SK-N-SH (cell line): ENCODE results near the gene CEACAM8. TPM values are rescaled to one million over a fixed set of nuclear protein-coding genes. Genes with fewer than 3 reads are reported as not detected.
"Not testable (repeated sequence)": the region's sequence is repeated elsewhere in the genome, so short reads cannot be mapped to it uniquely, and the experiment has no call there.

Experiments used
- CTCF ChIA-PET: fragments of 300-600, 350-600 bp; formaldehyde crosslinking; extraction: SDS; loops from one replicate; lab custom pipeline; 2021; lab: Yijun Ruan, JAX
- POLR2A ChIA-PET: fragments of 350-600 bp; sonication (Branson Sonifier 250); formaldehyde crosslinking; extraction: SDS; loops from one replicate; lab custom pipeline; 2020; ENCODE audit warnings: antibody characterized with exemption, inconsistent platforms; lab: Yijun Ruan, JAX
- DNase-seq: peaks from one replicate; pipeline ENCODE4 v3.0.0; 2012
- H2AFZ ChIP-seq: fragments of 200-600 bp; sonication (generic); 2 replicates; pipeline ENCODE4 v1.8.1; 2016; ENCODE audit warnings: antibody characterized with exemption, mild to moderate bottlenecking, low read depth
- H3F3A ChIP-seq: fragments of 200-600 bp; sonication (generic); replicated peaks from 2 replicates; pipeline ENCODE3; 2016; ENCODE audit warnings: antibody characterized with exemption, mild to moderate bottlenecking; ENCODE audit not compliant: insufficient read depth
- H3K27ac ChIP-seq, 2 experiments: fragments of 200-500 bp in 1 of 2; fragments of 200-600 bp in 1 of 2; sonication (Bioruptor generic) in 1 of 2; sonication (generic), shearing (Covaris generic) in 1 of 2; 2 replicates each; pipeline versions ENCODE4 v1.5.1 to v1.6.1; 2014 to 2016; ENCODE audit warnings: low read depth in 2 of 2, inconsistent platforms in 1 of 2, low read length in 1 of 2, mild to moderate bottlenecking in 1 of 2, mixed read lengths in 1 of 2
- H3K27me3 ChIP-seq: fragments of 200-600 bp; sonication (generic), shearing (Covaris generic); 2 replicates; pipeline ENCODE4 v1.6.1; 2016; ENCODE audit warnings: mixed run types; ENCODE audit not compliant: insufficient read depth
- H3K36me3 ChIP-seq, 2 experiments: fragments of 200-500 bp in 1 of 2; fragments of 200-600 bp in 1 of 2; sonication (Bioruptor generic) in 1 of 2; sonication (generic) in 1 of 2; replicated peaks in 1 of 2; 2 replicates each; pipeline versions ENCODE3 to v1.5.1; 2014 to 2016; ENCODE audit warnings: low read length in 1 of 2, mild to moderate bottlenecking in 1 of 2; ENCODE audit not compliant: insufficient read depth in 2 of 2, control insufficient read depth in 1 of 2
- H3K4me1 ChIP-seq, 2 experiments: fragments of 200-500 bp in 1 of 2; fragments of 200-600 bp in 1 of 2; sonication (Bioruptor generic) in 1 of 2; sonication (generic), shearing (Covaris generic) in 1 of 2; 2 replicates each; pipeline versions ENCODE4 v1.5.1 to v1.6.1; 2014 to 2016; ENCODE audit warnings: low read depth in 1 of 2, low read length in 1 of 2, mixed run types in 1 of 2; ENCODE audit not compliant: insufficient read depth in 2 of 2, control insufficient read depth in 1 of 2
- H3K4me2 ChIP-seq: fragments of 200-600 bp; sonication (generic), shearing (Covaris generic); 2 replicates; pipeline ENCODE4 v1.6.1; 2017; ENCODE audit warnings: mixed run types
- H3K4me3 ChIP-seq, 2 experiments: fragments of 200-500 bp in 1 of 2; fragments of 200-600 bp in 1 of 2; sonication (Bioruptor generic) in 1 of 2; sonication (generic), shearing (Covaris generic) in 1 of 2; 2 replicates each; pipeline versions ENCODE4 v1.5.1 to v1.8.1; 2014 to 2016; ENCODE audit warnings: low read depth in 2 of 2, inconsistent platforms in 1 of 2, low read length in 1 of 2, mild to moderate bottlenecking in 1 of 2, mixed read lengths in 1 of 2, moderate library complexity in 1 of 2
- H3K79me2 ChIP-seq: fragments of 200-600 bp; sonication (generic); 2 replicates; pipeline ENCODE4 v1.8.1; 2017; ENCODE audit warnings: mild to moderate bottlenecking; ENCODE audit not compliant: insufficient read depth
- H3K9ac ChIP-seq: fragments of 200-600 bp; sonication (generic); 2 replicates; pipeline ENCODE4 v1.6.1; 2017; ENCODE audit warnings: mixed run types
- H3K9me2 ChIP-seq: fragments of 200-600 bp; sonication (generic); 2 replicates; pipeline ENCODE4 v1.6.1; 2017; ENCODE audit warnings: mixed run types
- H3K9me3 ChIP-seq: fragments of 200-600 bp; sonication (generic); 2 replicates; pipeline ENCODE4 v1.6.1; 2017; ENCODE audit warnings: mixed run types, mild to moderate bottlenecking, moderate library complexity
- H4K20me1 ChIP-seq: fragments of 200-600 bp; sonication (generic); 2 replicates; pipeline ENCODE4 v1.6.1; 2017; ENCODE audit warnings: mild to moderate bottlenecking, mixed run types; ENCODE audit not compliant: insufficient read depth
- ELF1 ChIP-seq: IDR thresholded peaks from 2 replicates; pipeline ENCODE4 v1.4.0; 2012
- JUND ChIP-seq: IDR thresholded peaks from 2 replicates; pipeline ENCODE4 v1.4.0; 2012
- NRF1 ChIP-seq: IDR thresholded peaks from 2 replicates; pipeline ENCODE4 v1.6.1; 2012; ENCODE audit warnings: low read depth, mild to moderate bottlenecking, low read length
- TCF12 ChIP-seq: IDR thresholded peaks from 2 replicates; pipeline ENCODE4 v1.4.0; 2012
- WGBS: methylation state at CpG from one replicate; pipeline ENCODE4 v1.1.6; 2017; ENCODE audit warnings: low lambda C conversion rate; 5-methylcytosine and 5-hydroxymethylcytosine counted together
- polyA plus RNA-seq, 3 experiments: library from polyadenylated mRNA; depleted of rRNA; stranded (reverse); fragments of >200 nt; gene quantifications; 2 replicates each; pipeline ENCODE4 v1.2.3, GENCODE V29; 2012
- TF ChIP-seq, protein P1 (sequence below): fragments of 150-350 bp; IDR thresholded peaks from 2 replicates; pipeline ENCODE4 v1.6.1; 2016; ENCODE audit warnings: mild to moderate bottlenecking, low read depth, low read length
- TF ChIP-seq, protein P2 (sequence below): fragments of 200-600 bp; sonication (generic); IDR thresholded peaks from 2 replicates; pipeline ENCODE4 v1.6.1; 2017; ENCODE audit warnings: antibody characterized with exemption, mild to moderate bottlenecking, moderate library complexity
- TF ChIP-seq, protein P3 (sequence below): IDR thresholded peaks from 2 replicates; pipeline ENCODE4 v1.6.1; 2012; ENCODE audit warnings: mild to moderate bottlenecking, low read depth, low read length, moderate library complexity

Gene CEACAM8
- polyA plus RNA-seq (2012; rRNA removed), result not detected in 2 replicates
- not detected in 2 replicates for polyA plus RNA-seq (2012; cell fraction: cytosol; rRNA removed)
- not detected in 2 replicates for polyA plus RNA-seq (2012; cell fraction: nucleus; rRNA removed)

DNA sequence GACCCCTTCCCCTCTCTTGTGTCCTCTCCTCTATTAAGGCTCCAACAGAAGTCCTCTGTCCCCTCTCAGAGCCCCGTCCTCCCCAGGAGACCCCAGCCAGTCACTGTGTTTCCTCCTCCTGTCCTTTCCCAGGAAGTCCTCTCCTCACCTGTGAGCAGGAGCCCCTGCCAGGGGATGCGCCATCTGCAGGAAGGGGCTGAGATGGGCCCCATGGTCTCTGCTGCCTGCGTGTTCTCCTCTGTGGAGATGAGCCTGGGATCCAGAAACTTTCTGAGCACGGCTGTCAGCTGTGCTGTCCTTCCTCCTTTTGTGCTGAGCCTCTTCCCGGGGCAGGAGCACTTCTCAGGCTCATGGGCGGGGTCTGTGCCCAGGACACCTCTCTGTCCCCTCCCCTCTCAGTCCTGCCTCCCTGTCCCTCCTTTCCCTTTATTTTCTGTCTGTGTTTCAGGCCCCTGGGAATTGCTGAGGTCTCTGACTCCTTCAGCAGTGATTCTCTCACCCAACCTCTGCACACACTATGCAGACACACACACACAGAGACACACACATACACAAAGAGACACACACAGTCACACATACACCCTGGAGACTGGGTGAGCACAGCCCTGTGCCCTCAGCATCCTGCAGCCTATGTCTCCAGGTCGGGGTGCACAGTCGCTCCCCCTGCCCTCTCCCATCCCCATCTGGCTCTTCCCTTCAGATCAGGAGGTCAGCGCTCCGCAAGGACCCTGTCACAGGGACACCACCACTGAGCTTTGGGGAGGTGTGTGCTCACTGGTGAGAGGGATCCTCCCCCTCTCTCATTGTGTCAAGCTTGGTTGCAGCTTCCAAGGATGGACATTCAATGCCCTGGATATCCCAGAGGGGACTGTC is at the start of gene CEACAM8:
Gene CEACAM8, minus strand, starts transcription at position 308 of the 873 bp plus-strand sequence. Its CDS starts 96 bp downstream, at position 212.
- WGBS, result 22% methylated on average over 9 of the region's 10 CpGs
- Histone ChIP-seq H3K9me3 (no peaks in the 10 kb centered on the region), H3K27ac (no peak within 1 kb of the TSS), H3K4me2 (no peak within 1 kb of the TSS), H3K4me1 (no peaks in the 10 kb centered on the region), H3K9ac (no peak within 1 kb of the TSS), H3K36me3 (no peaks in the 10 kb centered on the region), H4K20me1 (no peaks in the 10 kb centered on the region), H3K79me2 (no peaks in the 10 kb centered on the region), H3F3A (no peaks in the 10 kb centered on the region), H2AFZ (no peak within 1 kb of the TSS), H3K4me3 (no peak within 1 kb of the TSS), H3K27me3 (peaks cover 26% of the 10 kb centered on the region; the same call in 1 of the 2 replicates), H3K9me2 (no peaks in the 10 kb centered on the region)
- CTCF ChIA-PET, result interaction anchor here (0.9 to 3.4 kb wide), 5 partner anchors 12 to 144 kb away, joined by 3 to 23 read pairs (median 19); no protein-coding TSS in a partner anchor
- POLR2A ChIA-PET, result no interaction called here
- TF ChIP-seq JUND, result no peak
- no peak for TF ChIP-seq TCF12
- TF ChIP-seq, protein P1, sequence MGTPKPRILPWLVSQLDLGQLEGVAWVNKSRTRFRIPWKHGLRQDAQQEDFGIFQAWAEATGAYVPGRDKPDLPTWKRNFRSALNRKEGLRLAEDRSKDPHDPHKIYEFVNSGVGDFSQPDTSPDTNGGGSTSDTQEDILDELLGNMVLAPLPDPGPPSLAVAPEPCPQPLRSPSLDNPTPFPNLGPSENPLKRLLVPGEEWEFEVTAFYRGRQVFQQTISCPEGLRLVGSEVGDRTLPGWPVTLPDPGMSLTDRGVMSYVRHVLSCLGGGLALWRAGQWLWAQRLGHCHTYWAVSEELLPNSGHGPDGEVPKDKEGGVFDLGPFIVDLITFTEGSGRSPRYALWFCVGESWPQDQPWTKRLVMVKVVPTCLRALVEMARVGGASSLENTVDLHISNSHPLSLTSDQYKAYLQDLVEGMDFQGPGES, result no peak
- TF ChIP-seq, protein P2, sequence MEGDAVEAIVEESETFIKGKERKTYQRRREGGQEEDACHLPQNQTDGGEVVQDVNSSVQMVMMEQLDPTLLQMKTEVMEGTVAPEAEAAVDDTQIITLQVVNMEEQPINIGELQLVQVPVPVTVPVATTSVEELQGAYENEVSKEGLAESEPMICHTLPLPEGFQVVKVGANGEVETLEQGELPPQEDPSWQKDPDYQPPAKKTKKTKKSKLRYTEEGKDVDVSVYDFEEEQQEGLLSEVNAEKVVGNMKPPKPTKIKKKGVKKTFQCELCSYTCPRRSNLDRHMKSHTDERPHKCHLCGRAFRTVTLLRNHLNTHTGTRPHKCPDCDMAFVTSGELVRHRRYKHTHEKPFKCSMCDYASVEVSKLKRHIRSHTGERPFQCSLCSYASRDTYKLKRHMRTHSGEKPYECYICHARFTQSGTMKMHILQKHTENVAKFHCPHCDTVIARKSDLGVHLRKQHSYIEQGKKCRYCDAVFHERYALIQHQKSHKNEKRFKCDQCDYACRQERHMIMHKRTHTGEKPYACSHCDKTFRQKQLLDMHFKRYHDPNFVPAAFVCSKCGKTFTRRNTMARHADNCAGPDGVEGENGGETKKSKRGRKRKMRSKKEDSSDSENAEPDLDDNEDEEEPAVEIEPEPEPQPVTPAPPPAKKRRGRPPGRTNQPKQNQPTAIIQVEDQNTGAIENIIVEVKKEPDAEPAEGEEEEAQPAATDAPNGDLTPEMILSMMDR, result no peak
- TF ChIP-seq NRF1, result no peak
- TF ChIP-seq ELF1, result no peak
- TF ChIP-seq, protein P3, sequence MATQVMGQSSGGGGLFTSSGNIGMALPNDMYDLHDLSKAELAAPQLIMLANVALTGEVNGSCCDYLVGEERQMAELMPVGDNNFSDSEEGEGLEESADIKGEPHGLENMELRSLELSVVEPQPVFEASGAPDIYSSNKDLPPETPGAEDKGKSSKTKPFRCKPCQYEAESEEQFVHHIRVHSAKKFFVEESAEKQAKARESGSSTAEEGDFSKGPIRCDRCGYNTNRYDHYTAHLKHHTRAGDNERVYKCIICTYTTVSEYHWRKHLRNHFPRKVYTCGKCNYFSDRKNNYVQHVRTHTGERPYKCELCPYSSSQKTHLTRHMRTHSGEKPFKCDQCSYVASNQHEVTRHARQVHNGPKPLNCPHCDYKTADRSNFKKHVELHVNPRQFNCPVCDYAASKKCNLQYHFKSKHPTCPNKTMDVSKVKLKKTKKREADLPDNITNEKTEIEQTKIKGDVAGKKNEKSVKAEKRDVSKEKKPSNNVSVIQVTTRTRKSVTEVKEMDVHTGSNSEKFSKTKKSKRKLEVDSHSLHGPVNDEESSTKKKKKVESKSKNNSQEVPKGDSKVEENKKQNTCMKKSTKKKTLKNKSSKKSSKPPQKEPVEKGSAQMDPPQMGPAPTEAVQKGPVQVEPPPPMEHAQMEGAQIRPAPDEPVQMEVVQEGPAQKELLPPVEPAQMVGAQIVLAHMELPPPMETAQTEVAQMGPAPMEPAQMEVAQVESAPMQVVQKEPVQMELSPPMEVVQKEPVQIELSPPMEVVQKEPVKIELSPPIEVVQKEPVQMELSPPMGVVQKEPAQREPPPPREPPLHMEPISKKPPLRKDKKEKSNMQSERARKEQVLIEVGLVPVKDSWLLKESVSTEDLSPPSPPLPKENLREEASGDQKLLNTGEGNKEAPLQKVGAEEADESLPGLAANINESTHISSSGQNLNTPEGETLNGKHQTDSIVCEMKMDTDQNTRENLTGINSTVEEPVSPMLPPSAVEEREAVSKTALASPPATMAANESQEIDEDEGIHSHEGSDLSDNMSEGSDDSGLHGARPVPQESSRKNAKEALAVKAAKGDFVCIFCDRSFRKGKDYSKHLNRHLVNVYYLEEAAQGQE, result no peak
- DNase-seq, result no peak

DNA sequence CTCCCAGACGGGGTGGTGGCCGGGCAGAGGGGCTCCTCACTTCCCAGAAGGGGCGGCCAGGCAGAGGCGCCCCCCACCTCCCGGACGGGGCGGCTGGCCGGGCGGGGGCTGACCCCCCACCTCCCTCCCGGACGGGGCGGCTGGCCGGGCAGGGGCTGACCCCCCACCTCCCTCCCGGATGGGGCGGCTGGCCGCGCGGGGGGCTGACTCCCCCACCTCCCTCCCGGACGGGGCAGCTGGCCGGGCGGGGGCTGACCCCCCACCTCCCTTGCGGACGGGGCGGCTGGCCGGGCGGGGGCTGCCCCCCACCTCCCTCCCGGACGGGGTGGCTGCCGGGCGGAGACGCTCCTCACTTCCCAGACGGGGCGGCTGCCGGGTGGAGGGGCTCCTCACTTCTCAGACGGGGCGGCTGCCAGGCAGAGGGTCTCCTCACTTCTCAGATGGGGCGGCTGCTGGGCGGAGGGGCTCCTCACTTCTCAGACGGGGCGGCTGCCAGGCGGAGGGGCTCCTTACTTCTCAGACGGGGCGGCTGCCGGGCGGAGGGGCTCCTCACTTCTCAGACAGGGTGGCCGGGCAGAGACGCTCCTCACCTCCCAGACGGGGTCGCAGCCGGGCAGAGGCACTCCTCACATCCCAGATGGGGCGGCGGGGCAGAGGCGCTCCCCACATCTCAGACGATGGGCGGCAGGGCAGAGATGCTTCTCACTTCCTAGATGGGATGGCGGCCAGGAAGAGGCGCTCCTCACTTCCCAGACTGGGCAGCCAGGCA is 44.8 kb upstream of the CEACAM8 start:
- H3K27me3 ChIP-seq, H4K20me1 ChIP-seq, H3K36me3 ChIP-seq, H3K79me2 ChIP-seq, H3K9me3 ChIP-seq, H3K4me1 ChIP-seq, H3K27ac ChIP-seq, POLR2A ChIA-PET, H3K4me2 ChIP-seq, H3K9ac ChIP-seq, H3K4me3 ChIP-seq, H3K9me2 ChIP-seq, H2AFZ ChIP-seq, H3F3A ChIP-seq, DNase-seq: not testable (repeated sequence)
- CTCF ChIA-PET, result interaction anchor here (0.6 kb wide), 1 partner anchor 30 kb away, joined by 3 read pairs; no protein-coding TSS in a partner anchor
- WGBS, result 31% methylated on average over 7 of the region's 58 CpGs
